Chondrocyte (in vitro differentiated cells): Measurements from ENCODE around the gene LNX1. TPM values are rescaled to one million over a fixed set of nuclear protein-coding genes. Genes with fewer than 3 reads are reported as not detected.

Experiments used
- DNase-seq: peaks from one replicate; pipeline ENCODE4 v3.0.0; 2021; ENCODE audit warnings: mixed read lengths, low spot score
- H3K27ac Mint-ChIP-seq: one replicate; pipeline ENCODE4 v1.8.0; 2021; ENCODE audit warnings: mild to moderate bottlenecking, moderate library complexity, mixed read lengths; ENCODE audit not compliant: unreplicated experiment
- H3K27me3 Mint-ChIP-seq: 2 replicates; pipeline ENCODE4 v1.8.0; 2021; ENCODE audit warnings: low read depth, mixed read lengths
- H3K36me3 Mint-ChIP-seq: 2 replicates; pipeline ENCODE4 v1.8.0; 2021; ENCODE audit warnings: low read depth, mixed read lengths
- H3K4me1 Mint-ChIP-seq: 2 replicates; pipeline ENCODE4 v1.8.0; 2021; ENCODE audit warnings: low read depth, mild to moderate bottlenecking, mixed read lengths
- H3K4me3 Mint-ChIP-seq: one replicate; pipeline ENCODE4 v1.8.0; 2021; ENCODE audit warnings: mild to moderate bottlenecking, moderate library complexity, mixed read lengths; ENCODE audit not compliant: unreplicated experiment
- H3K9me3 Mint-ChIP-seq: 2 replicates; pipeline ENCODE4 v1.8.0; 2021; ENCODE audit warnings: low read depth, mixed read lengths
- CTCF ChIP-seq: fragments of 200-600 bp; sonication (generic); IDR thresholded peaks from 2 replicates; pipeline ENCODE4 v1.5.0; 2021; ENCODE audit warnings: antibody characterized with exemption, mild to moderate bottlenecking, moderate library complexity
- total RNA-seq: library from RNA; stranded (reverse); gene quantifications from 3 replicates; pipeline ENCODE4 v1.2.1, GENCODE V29; 2021

LNX1 gene
- total RNA-seq, 1 donor from 2014 or later = 1.8 TPM

GRCh38 chr4:53480909-53481308 is 110.4 kb downstream of the LNX1 start:
- no peak for TF ChIP-seq CTCF
- DNase-seq = no peak
- Mint-ChIP-seq H3K36me3 (peaks cover 3% of the 10 kb centered on the region), H3K4me1 (peaks cover 46% of the 10 kb centered on the region), H3K27me3 (no peaks in the 10 kb centered on the region), H3K9me3 (no peaks in the 10 kb centered on the region), H3K4me3 (no peak overlapping the region), H3K27ac (no peak overlapping the region)

GRCh38 chr4:53479736-53480525 is 111.4 kb downstream of the LNX1 start:
- H3K27ac Mint-ChIP-seq = peak overlapping the region; percentile 43
- H3K27me3 Mint-ChIP-seq = no peaks in the 10 kb centered on the region
- no peak for TF ChIP-seq CTCF
- H3K4me1 Mint-ChIP-seq = peaks cover 55% of the 10 kb centered on the region
- no peaks in the 10 kb centered on the region for H3K9me3 Mint-ChIP-seq
- H3K4me3 Mint-ChIP-seq = no peak overlapping the region
- peaks cover 3% of the 10 kb centered on the region for H3K36me3 Mint-ChIP-seq
- DNase-seq = no peak

- no peaks in the 10 kb centered on the region for H3K27me3 Mint-ChIP-seq
- no peak overlapping the region for H3K4me3 Mint-ChIP-seq
- H3K36me3 Mint-ChIP-seq = peaks cover 2% of the 10 kb centered on the region
- DNase-seq = no peak
- no peak for TF ChIP-seq CTCF
- no peaks in the 10 kb centered on the region for H3K9me3 Mint-ChIP-seq
- H3K27ac Mint-ChIP-seq = peak overlapping the region; percentile 78
- peaks cover 58% of the 10 kb centered on the region for H3K4me1 Mint-ChIP-seq
Observed at GRCh38 chr4:53478671-53479456, 112.4 kb downstream of the LNX1 start.

- Mint-ChIP-seq H3K4me1 (peaks cover 58% of the 10 kb centered on the region), H3K27ac (peak overlapping the region; percentile 94), H3K4me3 (no peak overlapping the region), H3K9me3 (peaks cover 9% of the 10 kb centered on the region), H3K36me3 (peaks cover 10% of the 10 kb centered on the region), H3K27me3 (no peaks in the 10 kb centered on the region)
- no peak for TF ChIP-seq CTCF
- DNase-seq = no peak
Observed at GRCh38 chr4:53477636-53478035, 113.7 kb downstream of the LNX1 start.

- Mint-ChIP-seq H3K36me3 (peaks cover 11% of the 10 kb centered on the region), H3K27me3 (no peaks in the 10 kb centered on the region), H3K27ac (peak overlapping the region; percentile 94), H3K4me3 (no peak overlapping the region), H3K9me3 (peaks cover 11% of the 10 kb centered on the region), H3K4me1 (peaks cover 58% of the 10 kb centered on the region)
- no peak for TF ChIP-seq CTCF
- DNase-seq = no peak
Observed at GRCh38 chr4:53477038-53477565, 114.2 kb downstream of the LNX1 start.
